UCSD-AML1 (cell line): ENCODE data around the gene CEP170B.
"Not testable (repeated sequence)": the region's sequence is repeated elsewhere in the genome, so short reads cannot be mapped to it uniquely, and the experiment has no call there.

Source experiments
- DNase-seq: peaks from one replicate; lab custom pipeline; 2025; ENCODE audit not compliant: unreplicated experiment; lab: John Stamatoyannopoulos, UW

The CEP170B gene

DNA sequence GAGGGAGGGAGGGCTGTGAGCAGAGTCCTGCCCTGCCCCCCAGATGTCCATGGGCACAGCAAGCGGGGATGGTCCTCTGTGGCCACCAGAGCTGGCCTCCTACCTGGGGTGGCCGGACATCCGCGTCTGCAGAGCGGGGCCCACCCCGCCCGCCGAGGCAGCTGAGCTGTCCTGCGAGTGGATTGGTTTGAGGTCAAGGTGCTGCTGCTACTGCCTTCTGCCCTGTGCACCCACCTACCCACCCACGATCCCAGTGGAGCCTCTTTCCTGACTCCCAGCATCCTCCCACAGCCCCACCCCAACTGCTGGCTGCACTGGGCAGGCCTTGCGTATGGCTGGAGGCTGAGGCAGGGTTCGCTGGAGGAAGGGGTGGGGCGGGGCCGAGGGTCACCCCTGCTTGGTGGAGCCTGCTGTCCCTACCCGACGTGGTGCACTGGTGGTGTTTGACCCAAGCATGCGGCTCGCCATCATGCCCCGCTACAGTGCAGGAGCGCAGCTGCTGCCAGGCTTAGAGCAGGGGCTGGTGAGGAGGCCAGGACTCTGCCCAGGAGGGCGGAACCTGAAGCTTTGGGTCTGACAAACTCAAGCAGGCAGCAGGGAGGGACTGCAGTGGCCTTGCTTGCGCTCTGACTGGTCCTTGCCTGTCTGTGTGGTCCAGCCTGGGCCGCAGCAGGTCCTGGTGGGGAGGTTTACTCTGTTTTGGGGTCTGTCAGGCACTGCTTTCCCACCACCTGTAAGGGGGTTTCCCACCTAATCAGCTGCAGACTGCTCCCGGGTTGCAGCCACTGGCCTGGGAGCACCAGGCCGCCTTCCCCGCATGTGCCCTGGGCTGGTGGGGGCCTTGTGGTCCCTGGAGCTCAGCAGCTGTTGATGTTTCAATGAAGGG is 23.7 kb downstream of the CEP170B start:
- DNase-seq: no peak

DNA sequence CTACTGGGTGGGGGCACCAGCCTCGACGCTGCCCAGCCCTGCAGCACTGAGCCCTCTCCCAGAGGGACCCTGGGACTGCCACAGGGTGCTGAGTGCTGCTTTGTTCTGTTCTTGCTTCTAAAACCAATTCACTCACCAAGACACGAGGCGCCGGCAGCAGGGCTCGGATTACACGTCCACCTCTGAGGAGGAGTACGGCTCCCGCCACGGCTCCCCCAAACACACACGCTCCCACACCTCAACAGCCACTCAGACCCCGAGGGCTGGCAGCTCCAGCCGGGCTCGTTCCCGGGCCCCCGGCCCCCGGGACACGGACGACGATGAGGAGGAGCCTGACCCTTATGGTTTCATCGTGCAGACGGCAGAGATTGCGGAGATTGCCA is 24.3 kb downstream of the CEP170B start:
- DNase-seq: no peak

- DNase-seq: not testable (repeated sequence)
Observed at GRCh38 chr14:104890292-104890691, 25.2 kb downstream of the CEP170B start.

DNA sequence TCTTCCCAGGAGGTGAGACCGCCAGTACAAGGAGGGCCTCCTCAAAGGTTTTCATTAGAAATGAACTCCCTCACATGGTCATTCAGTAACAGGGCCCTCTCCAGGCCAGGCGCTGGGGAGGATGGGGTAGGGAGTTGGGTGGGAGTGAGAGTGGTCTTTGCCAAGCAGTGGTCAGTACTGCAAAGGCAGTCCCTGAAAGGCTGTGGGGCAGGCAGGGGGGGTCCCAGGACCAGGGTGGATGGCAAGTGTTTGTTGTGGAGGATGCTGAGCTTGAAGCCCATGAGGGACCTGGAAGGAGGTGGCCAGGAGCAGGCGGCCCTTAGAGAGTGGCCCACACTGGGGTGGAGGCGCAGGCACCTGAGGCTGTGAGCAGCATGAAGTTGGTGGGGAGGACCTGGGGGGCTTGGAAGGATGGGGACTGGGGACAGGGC is 26.1 kb downstream of the CEP170B start:
- no peak for DNase-seq

DNA sequence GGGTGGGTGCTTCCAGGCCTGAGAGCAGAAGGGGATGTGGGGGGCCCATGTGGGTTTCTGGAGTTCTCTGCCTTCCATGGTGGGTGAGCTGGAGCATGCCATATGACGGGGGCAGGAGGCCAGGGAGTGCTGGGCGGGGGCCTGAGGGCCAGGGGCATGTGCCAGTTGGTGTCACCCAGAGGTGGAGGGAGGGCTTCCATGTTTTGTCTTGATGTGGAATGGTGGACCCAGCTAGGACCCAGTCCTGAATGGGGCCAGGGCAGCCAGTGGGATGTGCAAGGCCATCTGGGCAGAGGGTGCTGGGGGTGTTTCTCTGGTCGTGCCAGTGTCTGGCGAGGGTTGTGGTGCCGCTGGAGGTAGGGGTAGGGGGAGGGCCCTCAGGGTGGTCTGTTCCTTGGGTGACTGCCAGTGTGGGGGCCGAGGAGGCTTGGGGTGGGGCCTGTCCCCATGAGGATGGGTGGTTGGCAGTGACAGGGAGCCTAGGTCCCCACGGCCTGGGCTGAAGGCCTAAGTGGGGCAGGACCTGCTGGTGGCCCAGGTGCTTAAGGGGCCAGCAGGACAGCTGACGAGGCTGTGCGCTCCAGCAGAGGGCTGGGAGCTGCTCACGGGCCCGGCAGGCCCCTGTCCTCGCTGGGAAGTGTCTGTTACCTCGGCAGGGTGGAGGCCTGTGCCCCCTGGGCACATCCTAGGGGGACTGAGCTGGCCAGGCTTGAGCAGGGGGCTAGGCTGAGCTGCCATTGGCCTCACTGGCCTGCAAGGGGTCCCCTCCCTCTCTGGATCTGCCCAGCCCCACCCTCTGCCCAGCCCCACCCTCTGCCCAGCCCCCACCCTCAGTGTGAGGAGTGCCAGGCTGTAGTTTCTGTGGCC is 26.8 kb downstream of the CEP170B start:
- DNase-seq: no peak

GRCh38 chr14:104892531-104893434 is 27.7 kb downstream of the CEP170B start:
- DNase-seq: no peak

DNA sequence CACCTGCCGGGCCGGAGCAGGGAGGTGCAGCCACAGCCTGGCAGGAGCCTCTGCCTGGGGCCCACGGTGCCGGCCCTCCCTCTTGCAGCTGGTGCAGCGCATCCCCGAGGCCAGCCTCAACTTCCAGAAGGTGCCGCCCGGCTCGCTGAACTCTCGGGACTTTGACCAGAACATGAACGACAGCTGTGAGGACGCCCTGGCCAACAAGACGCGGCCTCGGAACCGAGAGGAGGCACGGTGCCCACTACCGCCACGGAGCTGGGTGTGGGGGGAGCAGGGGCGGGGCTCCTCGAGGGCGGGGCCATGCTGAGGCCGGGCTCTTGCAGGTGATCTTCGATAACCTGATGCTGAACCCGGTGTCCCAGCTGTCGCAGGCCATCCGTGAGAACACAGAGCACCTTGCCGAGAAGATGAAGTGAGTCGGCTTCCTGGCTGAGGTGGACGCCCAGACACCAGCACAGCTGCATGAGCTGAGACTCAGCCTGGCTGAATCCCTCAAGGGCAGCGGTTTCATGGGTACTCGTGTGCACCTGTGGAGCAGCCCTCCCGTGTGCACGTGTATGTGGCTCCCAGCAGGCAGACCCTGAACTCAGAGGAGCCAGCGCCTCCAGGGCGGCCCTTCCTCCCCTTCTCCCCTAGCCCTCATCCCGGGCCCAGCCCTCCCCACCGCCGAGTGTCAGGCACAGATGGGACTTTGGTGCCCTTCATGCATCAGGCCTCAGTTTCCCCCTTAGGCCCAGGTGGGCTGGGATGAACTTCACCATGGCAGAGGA is 28.6 kb downstream of the CEP170B start:
- no peak for DNase-seq

GRCh38 chr14:104894331-104895206 is 29.5 kb downstream of the CEP170B start:
- DNase-seq: no peak

GRCh38 chr14:104895207-104895785 is 30.2 kb downstream of the CEP170B start:
- DNase-seq: no peak

GRCh38 chr14:104895786-104896661 is 31.0 kb downstream of the CEP170B start:
- no peak for DNase-seq

- DNase-seq: no peak
Observed at GRCh38 chr14:104897330-104898194, 32.5 kb downstream of the CEP170B start.

DNA sequence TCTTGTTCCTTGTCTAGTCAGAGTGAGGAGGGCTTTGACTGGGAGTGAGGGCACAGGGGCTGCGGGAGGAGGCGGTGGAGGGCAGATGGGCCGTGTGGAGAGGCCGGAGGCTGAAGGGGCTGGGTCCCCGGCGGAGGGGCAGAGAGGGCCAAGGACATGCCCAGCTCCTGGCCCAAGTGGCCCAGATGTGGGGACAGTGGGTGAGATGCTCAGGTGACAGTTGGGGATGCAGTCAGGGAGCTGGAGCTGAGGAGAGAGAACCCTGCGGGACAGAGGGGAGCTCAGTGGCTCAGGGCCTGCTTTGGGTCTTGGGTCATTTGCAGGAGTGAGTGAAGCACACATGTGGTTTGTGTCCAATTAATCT is 33.1 kb downstream of the CEP170B start:
- no peak for DNase-seq

DNA sequence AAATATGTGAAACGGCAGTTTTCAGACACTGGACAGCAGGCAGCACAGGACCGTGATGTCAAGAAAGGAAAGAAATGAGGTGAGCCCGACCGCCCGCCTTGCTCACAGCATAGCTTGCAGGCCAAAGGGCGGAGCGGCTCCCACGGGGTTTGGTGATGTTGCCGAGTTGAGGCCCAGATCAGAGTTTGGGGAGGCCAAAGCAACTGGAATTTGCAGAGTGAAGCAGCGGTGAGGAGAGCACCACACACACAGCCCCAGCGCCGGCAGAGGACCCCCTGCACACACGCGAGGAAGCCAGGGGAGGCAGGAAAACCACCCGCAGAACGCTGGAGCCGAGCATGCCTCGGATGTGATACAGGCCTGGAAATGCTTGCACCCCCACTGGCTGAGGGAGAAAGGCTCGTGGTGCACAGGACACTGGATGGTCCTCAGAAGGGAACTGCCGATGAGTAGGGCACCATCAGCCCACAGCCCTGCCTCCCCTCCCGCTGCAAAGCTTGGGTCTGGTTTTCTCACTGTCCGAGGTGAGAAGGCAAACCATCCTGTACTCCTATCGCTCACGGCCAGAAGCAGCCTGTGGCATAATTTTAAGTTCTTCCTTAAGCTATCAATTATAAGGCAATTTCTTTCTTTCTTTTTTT is 33.9 kb downstream of the CEP170B start:
- no peak for DNase-seq

- no peak for DNase-seq
Observed at GRCh38 chr14:104899781-104900180, 34.7 kb downstream of the CEP170B start.

DNA sequence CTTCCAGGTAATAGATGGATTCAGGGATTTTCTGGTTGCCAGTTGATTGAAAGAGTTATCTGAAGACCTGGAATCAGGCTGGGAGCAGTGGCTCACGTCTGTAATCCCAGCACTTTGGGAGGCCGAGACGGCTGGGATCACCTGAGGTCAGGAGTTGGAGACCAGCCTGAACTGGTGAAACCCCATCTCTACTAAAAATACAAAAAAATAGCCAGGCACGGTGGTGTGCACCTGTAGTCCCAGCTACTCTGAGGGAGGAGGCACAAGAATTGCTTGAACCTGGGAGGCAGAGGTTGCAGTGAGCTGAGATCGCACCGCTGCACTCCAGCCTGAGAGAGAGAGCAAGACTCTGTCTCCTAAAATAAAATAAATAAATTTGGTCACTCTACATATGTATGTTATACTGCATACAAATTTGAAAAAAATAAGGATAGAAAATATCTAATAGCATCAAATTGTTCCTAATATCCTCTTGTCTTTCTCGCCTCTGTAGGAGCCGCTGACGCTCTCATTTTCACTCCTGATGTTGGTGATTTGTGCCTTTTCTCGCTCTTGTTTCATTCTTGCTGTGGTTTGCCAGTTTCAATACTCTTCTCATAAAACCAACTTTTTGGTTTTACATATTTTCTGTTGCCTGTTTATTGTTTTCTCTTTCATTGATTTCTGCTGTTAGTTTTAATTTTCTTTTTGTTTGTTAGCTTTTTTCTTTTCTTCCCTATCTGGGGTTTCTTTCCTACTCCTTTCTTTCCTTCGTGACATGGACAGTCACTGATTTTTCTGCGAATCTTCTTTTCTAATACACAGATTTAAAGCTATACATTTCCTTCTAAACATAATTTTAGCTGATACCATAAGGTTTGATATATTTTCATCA is 35.8 kb downstream of the CEP170B start:
- no peak for DNase-seq

GRCh38 chr14:104903990-104904389 is 38.9 kb downstream of the CEP170B start:
- no peak for DNase-seq
